Measurements from ENCODE around the gene LRPPRC. TPM values are rescaled to one million over a fixed set of nuclear protein-coding genes. Genes with fewer than 3 reads are reported as not detected.

The LRPPRC gene
- total and polyA plus RNA-seq, 2 donors (not counting 1 experiment from before 2014, with no cell fraction given) = 54.6 to 70.4 TPM

DNA sequence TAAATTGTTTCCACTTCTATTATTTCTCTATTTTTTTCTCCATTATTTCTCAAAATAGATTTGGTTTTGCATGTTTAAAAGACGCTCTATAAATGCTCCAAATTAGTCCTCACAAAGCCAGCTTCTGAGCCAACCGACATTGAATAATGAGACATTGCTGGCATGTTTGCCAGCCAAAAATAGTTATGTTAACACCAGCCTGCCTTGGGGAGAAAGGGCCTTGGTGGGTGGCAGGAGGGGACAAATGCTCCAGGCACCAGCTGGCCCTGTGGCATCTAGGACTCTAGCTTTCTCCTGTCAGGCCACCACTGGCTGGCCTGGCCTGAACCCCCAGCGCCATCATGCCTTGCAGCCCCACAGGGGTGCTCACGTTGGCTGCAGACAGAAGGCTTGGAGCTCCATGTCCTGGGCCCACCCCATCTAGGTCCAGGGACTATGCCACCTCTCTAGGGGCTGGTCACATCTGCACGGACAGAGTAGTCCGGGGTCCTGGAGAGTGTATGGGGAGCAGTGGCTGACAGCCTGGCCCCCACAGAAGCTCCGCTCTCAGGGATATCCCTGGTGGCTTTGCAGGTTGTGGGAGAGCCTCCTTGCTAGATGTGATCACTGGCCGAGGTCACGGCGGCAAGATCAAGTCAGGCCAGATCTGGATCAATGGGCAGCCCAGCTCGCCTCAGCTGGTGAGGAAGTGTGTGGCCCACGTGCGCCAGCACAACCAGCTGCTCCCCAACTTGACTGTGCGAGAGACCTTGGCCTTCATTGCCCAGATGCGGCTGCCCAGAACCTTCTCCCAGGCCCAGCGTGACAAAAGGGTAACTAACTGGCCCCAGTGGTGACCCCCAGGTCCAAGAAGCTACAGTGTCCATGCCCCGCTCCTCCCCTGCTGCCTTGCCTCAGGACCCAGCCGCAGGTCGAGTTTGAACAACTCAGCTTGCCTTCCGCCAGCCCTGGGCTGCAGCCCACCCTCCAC lies 144.5 kb downstream of the LRPPRC start:
- TF ChIP-seq, protein P1, sequence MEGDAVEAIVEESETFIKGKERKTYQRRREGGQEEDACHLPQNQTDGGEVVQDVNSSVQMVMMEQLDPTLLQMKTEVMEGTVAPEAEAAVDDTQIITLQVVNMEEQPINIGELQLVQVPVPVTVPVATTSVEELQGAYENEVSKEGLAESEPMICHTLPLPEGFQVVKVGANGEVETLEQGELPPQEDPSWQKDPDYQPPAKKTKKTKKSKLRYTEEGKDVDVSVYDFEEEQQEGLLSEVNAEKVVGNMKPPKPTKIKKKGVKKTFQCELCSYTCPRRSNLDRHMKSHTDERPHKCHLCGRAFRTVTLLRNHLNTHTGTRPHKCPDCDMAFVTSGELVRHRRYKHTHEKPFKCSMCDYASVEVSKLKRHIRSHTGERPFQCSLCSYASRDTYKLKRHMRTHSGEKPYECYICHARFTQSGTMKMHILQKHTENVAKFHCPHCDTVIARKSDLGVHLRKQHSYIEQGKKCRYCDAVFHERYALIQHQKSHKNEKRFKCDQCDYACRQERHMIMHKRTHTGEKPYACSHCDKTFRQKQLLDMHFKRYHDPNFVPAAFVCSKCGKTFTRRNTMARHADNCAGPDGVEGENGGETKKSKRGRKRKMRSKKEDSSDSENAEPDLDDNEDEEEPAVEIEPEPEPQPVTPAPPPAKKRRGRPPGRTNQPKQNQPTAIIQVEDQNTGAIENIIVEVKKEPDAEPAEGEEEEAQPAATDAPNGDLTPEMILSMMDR (conservative IDR thresholded peaks at IDR 0.05 in 1 of 2, IDR thresholded peaks at IDR 0.05 in 1 of 2; ENCODE audit: low read depth in 1 of 2, low read length in 2 of 2) = no peak
- TF ChIP-seq EZH2 (IDR thresholded peaks at IDR 0.05; ENCODE audit: low read length, missing control alignments) = no peak
- H3K27me3 ChIP-seq (ENCODE audit: control insufficient read depth, insufficient read depth, low read length) = peaks cover 19% of the 10 kb centered on the region
- DNase-seq (ENCODE audit: low read depth in 2 of 2) = no peak
- no peaks in the 10 kb centered on the region for H3K79me2 ChIP-seq (ENCODE audit: control insufficient read depth, insufficient read depth, low read length)
- H4K20me1 ChIP-seq (ENCODE audit: control insufficient read depth, extremely low read depth, insufficient read depth, low read length) = peaks cover 2% of the 10 kb centered on the region
- H3K27ac ChIP-seq (ENCODE audit: insufficient read depth, low read length) = no peak overlapping the region
- no peak overlapping the region for H2AFZ ChIP-seq (ENCODE audit: low read length)
- no peaks in the 10 kb centered on the region for H3K4me1 ChIP-seq (ENCODE audit: control insufficient read depth, extremely low read depth, insufficient read depth, low read length)
- no peak overlapping the region for H3K4me2 ChIP-seq (ENCODE audit: extremely low read depth, insufficient read depth, low read length)
- H3K4me3 ChIP-seq (replicated peaks in 1 of 4; ENCODE audit: control extremely low read depth in 1 of 4, insufficient read depth in 1 of 4, low read depth in 3 of 4, low read length in 4 of 4) = no peak overlapping the region
- H3K36me3 ChIP-seq (ENCODE audit: control insufficient read depth, insufficient read depth, low read length) = no peaks in the 10 kb centered on the region
- no peaks in the 10 kb centered on the region for H3K9me3 ChIP-seq (ENCODE audit: control insufficient read depth, insufficient read depth, low read depth, low read length)
- no peak overlapping the region for H3K9ac ChIP-seq (ENCODE audit: insufficient read depth, low read length)

DNA sequence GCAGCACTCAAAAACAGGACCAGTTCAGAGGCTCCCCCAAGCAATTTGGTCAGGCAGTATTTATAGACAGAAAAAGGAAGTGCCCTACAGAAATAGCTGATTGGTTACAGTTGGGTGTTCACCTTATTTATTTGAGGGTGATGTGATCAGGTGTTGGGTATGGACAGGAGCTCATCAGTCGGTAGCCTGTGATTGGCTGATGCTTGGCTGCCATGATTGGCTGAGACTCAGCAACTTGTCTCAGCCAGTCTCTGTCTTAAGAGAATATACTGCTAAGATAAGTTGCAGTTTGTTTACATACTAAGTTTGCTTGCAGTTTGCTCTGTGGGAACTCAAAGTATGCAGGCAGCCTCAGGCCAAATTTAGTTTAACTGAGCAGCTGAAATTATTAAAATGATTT lies 147.6 kb downstream of the LRPPRC start:
- peaks cover 17% of the 10 kb centered on the region for H3K27me3 ChIP-seq (ENCODE audit: control insufficient read depth, insufficient read depth, low read length)
- H4K20me1 ChIP-seq (ENCODE audit: control insufficient read depth, extremely low read depth, insufficient read depth, low read length) = no peaks in the 10 kb centered on the region
- TF ChIP-seq, protein P1 (conservative IDR thresholded peaks at IDR 0.05 in 1 of 2, IDR thresholded peaks at IDR 0.05 in 1 of 2; ENCODE audit: low read depth in 1 of 2, low read length in 2 of 2) = no peak
- no peak for TF ChIP-seq EZH2 (IDR thresholded peaks at IDR 0.05; ENCODE audit: low read length, missing control alignments)
- H3K9me3 ChIP-seq (ENCODE audit: control insufficient read depth, insufficient read depth, low read depth, low read length) = no peaks in the 10 kb centered on the region
- no peak overlapping the region for H3K4me3 ChIP-seq (replicated peaks in 1 of 4; ENCODE audit: control extremely low read depth in 1 of 4, insufficient read depth in 1 of 4, low read depth in 3 of 4, low read length in 4 of 4)
- no peak overlapping the region for H3K9ac ChIP-seq (ENCODE audit: insufficient read depth, low read length)
- no peaks in the 10 kb centered on the region for H3K4me1 ChIP-seq (ENCODE audit: control insufficient read depth, extremely low read depth, insufficient read depth, low read length)
- H3K79me2 ChIP-seq (ENCODE audit: control insufficient read depth, insufficient read depth, low read length) = no peaks in the 10 kb centered on the region
- H3K36me3 ChIP-seq (ENCODE audit: control insufficient read depth, insufficient read depth, low read length) = no peaks in the 10 kb centered on the region
- no peak overlapping the region for H3K27ac ChIP-seq (ENCODE audit: insufficient read depth, low read length)
- no peak overlapping the region for H2AFZ ChIP-seq (ENCODE audit: low read length)
- DNase-seq (ENCODE audit: low read depth in 2 of 2) = peak in 1 of 2 donors; percentile 3
- H3K4me2 ChIP-seq (ENCODE audit: extremely low read depth, insufficient read depth, low read length) = no peak overlapping the region

- Histone ChIP-seq H3K79me2 (ENCODE audit: control insufficient read depth, insufficient read depth, low read length) (no peaks in the 10 kb centered on the region), H3K9me3 (ENCODE audit: control insufficient read depth, insufficient read depth, low read depth, low read length) (no peaks in the 10 kb centered on the region), H4K20me1 (ENCODE audit: control insufficient read depth, extremely low read depth, insufficient read depth, low read length) (no peaks in the 10 kb centered on the region), H3K27ac (ENCODE audit: insufficient read depth, low read length) (no peak overlapping the region), H3K4me3 (replicated peaks in 1 of 4; ENCODE audit: control extremely low read depth in 1 of 4, insufficient read depth in 1 of 4, low read depth in 3 of 4, low read length in 4 of 4) (no peak overlapping the region), H3K27me3 (ENCODE audit: control insufficient read depth, insufficient read depth, low read length) (peaks cover 26% of the 10 kb centered on the region), H3K36me3 (ENCODE audit: control insufficient read depth, insufficient read depth, low read length) (no peaks in the 10 kb centered on the region), H3K9ac (ENCODE audit: insufficient read depth, low read length) (no peak overlapping the region), H2AFZ (ENCODE audit: low read length) (no peak overlapping the region), H3K4me1 (ENCODE audit: control insufficient read depth, extremely low read depth, insufficient read depth, low read length) (no peaks in the 10 kb centered on the region), H3K4me2 (ENCODE audit: extremely low read depth, insufficient read depth, low read length) (no peak overlapping the region)
- no peak for TF ChIP-seq EZH2 (IDR thresholded peaks at IDR 0.05; ENCODE audit: low read length, missing control alignments)
- TF ChIP-seq, protein P1 (conservative IDR thresholded peaks at IDR 0.05 in 1 of 2, IDR thresholded peaks at IDR 0.05 in 1 of 2; ENCODE audit: low read depth in 1 of 2, low read length in 2 of 2) = no peak
- no peak for DNase-seq (ENCODE audit: low read depth in 2 of 2)
These were observed 149.5 kb downstream of the LRPPRC start for GRCh38 chr2:43846140-43846793.
